T-helper 17 cell (primary cell): Measurements from ENCODE around the gene EGLN2. TPM values are rescaled to one million over a fixed set of nuclear protein-coding genes. Genes with fewer than 3 reads are reported as not detected.
A peak's percentile ranks its signal among the peaks of the same experiment; 100 is the strongest.
"Not testable (repeated sequence)": the region's sequence is repeated elsewhere in the genome, so short reads cannot be mapped to it uniquely, and the experiment has no call there.

ENCODE experiments used
- ATAC-seq: fragments of 150-1000 bp; cut with Tn5 transposase; 2 replicates; pipeline ENCODE4 v1.10.0; 2021; ENCODE audit warnings: mild to moderate bottlenecking, moderate library complexity
- DNase-seq, 3 donors: peaks; one replicate each; pipeline versions ENCODE4 v3.0.0 to v3.0.0-alpha.2; 2020 to 2021
- H3K9me3 ChIP-seq: one replicate; pipeline ENCODE4 v1.7.0; 2013; ENCODE audit warnings: low read length, mild to moderate bottlenecking; ENCODE audit not compliant: control insufficient read depth, poor library complexity, severe bottlenecking
- H3K27ac Mint-ChIP-seq: one replicate; pipeline ENCODE4 v1.8.0; 2022; ENCODE audit warnings: mild to moderate bottlenecking, moderate library complexity, mixed read lengths
- H3K27me3 Mint-ChIP-seq: one replicate; pipeline ENCODE4 v1.8.0; 2022; ENCODE audit warnings: mixed read lengths
- H3K36me3 Mint-ChIP-seq: one replicate; pipeline ENCODE4 v1.8.0; 2022; ENCODE audit warnings: low read depth, mixed read lengths
- H3K4me1 Mint-ChIP-seq: one replicate; pipeline ENCODE4 v1.8.0; 2022; ENCODE audit warnings: mild to moderate bottlenecking, mixed read lengths
- H3K4me3 Mint-ChIP-seq: one replicate; pipeline ENCODE4 v1.8.0; 2022; ENCODE audit warnings: mild to moderate bottlenecking, moderate library complexity, mixed read lengths
- total RNA-seq, 4 donors: library from RNA in 2 of 4; stranded (reverse) in 2 of 4; gene quantifications; one replicate each; pipeline ENCODE4 v1.2.3 and lab custom pipeline; 2022 to 2026

EGLN2 gene
- total RNA-seq, 2 donors from 2014 or later: 112 to 131 TPM

- not testable (repeated sequence) for H3K9me3 ChIP-seq, H3K36me3 Mint-ChIP-seq, H3K4me3 Mint-ChIP-seq, ATAC-seq, H3K27ac Mint-ChIP-seq, DNase-seq, H3K27me3 Mint-ChIP-seq
- H3K4me1 Mint-ChIP-seq: peaks cover 16% of the 10 kb centered on the region
Observed at GRCh38 chr19:40842012-40842411, 43.0 kb downstream of the EGLN2 start.

GRCh38 chr19:40842997-40843652, 44.1 kb downstream of the EGLN2 start:
- Mint-ChIP-seq H3K27ac (peak overlapping the region; percentile 90), H3K4me1 (peaks cover 16% of the 10 kb centered on the region), H3K4me3 (peak overlapping the region; percentile 71), H3K27me3 (peaks cover 15% of the 10 kb centered on the region)
- H3K36me3 Mint-ChIP-seq, DNase-seq, H3K9me3 ChIP-seq: not testable (repeated sequence)
- ATAC-seq: peak; percentile 59

GRCh38 chr19:40843653-40844052, 44.7 kb downstream of the EGLN2 start:
- Mint-ChIP-seq H3K4me3 (peak overlapping the region; percentile 71), H3K4me1 (peaks cover 16% of the 10 kb centered on the region), H3K27ac (peak overlapping the region; percentile 90), H3K27me3 (peaks cover 15% of the 10 kb centered on the region)
- not testable (repeated sequence) for H3K36me3 Mint-ChIP-seq, H3K9me3 ChIP-seq
- peak; percentile 46 to 74 (median 60) for DNase-seq
- ATAC-seq: peak; percentile 91

GRCh38 chr19:40846722-40847121, 47.7 kb downstream of the EGLN2 start:
- DNase-seq, H3K9me3 ChIP-seq, H3K36me3 Mint-ChIP-seq, ATAC-seq: not testable (repeated sequence)
- Mint-ChIP-seq H3K27me3 (peaks cover 15% of the 10 kb centered on the region), H3K4me3 (peak overlapping the region; percentile 41), H3K27ac (peak overlapping the region; percentile 90), H3K4me1 (peaks cover 23% of the 10 kb centered on the region)

GRCh38 chr19:40850277-40850676, 51.3 kb downstream of the EGLN2 start, which contains the start of gene CYP2A6:
Gene CYP2A6, minus strand, starts transcription at chr19:40850447. Its CDS starts 21 bp downstream, at chr19:40850426.
- Mint-ChIP-seq H3K27ac (peak within 1 kb of the TSS; percentile 70), H3K27me3 (peaks cover 15% of the 10 kb centered on the region), H3K4me3 (peak within 1 kb of the TSS; percentile 83)
- H3K4me1 Mint-ChIP-seq, ATAC-seq, DNase-seq, H3K36me3 Mint-ChIP-seq, H3K9me3 ChIP-seq: not testable (repeated sequence)

GRCh38 chr19:40852467-40853152, 53.6 kb downstream of the EGLN2 start:
- not testable (repeated sequence) for H3K27ac Mint-ChIP-seq, H3K27me3 Mint-ChIP-seq, DNase-seq, H3K4me1 Mint-ChIP-seq, H3K9me3 ChIP-seq, ATAC-seq, H3K4me3 Mint-ChIP-seq, H3K36me3 Mint-ChIP-seq

Other genes with a start within 250 kb of the EGLN2 start
- 100 to 1,000 TPM; 124 to 141 TPM for gene SHKBP1, start 222.3 kb upstream of the EGLN2 start, total RNA-seq
- 100 to 1,000 TPM; 198 to 230 TPM for gene LTBP4, start 197.8 kb upstream of the EGLN2 start, total RNA-seq
- 1 to 10 TPM; 5.7 to 7.5 TPM for gene NUMBL, start 108.5 kb upstream of the EGLN2 start, total RNA-seq
- gene COQ8B, start 82.3 kb upstream of the EGLN2 start, total RNA-seq: 10 to 100 TPM; 25.1 to 35.6 TPM
- 1 to 10 TPM; 6.5 to 8.3 TPM for gene ITPKC, start 82.1 kb upstream of the EGLN2 start, total RNA-seq
- gene ACTMAP, start 48.7 kb upstream of the EGLN2 start, total RNA-seq: 1 to 10 TPM; 6.7 to 7.8 TPM
- gene SNRPA, start 48.0 kb upstream of the EGLN2 start, total RNA-seq: 10 to 100 TPM; 67.3 to 81.8 TPM
- gene MIA, start 23.7 kb upstream of the EGLN2 start, total RNA-seq: not detected
- 10 to 100 TPM; 52.4 to 55.4 TPM for gene RAB4B, start 20.9 kb upstream of the EGLN2 start, total RNA-seq
- not detected for gene CYP2A6, start 51.3 kb downstream of the EGLN2 start, total RNA-seq
- gene CYP2A7, start 83.0 kb downstream of the EGLN2 start, total RNA-seq: not detected
- not detected for gene CYP2B6, start 192.1 kb downstream of the EGLN2 start, total RNA-seq